Measurements from ENCODE around the gene SPRED1. TPM values are rescaled to one million over a fixed set of nuclear protein-coding genes. Genes with fewer than 3 reads are reported as not detected.
"Not testable (repeated sequence)": the region's sequence is repeated elsewhere in the genome, so short reads cannot be mapped to it uniquely, and the experiment has no call there.

Gene SPRED1
- total RNA-seq, 2 experiments from 2014 or later = 3.2 TPM

- peaks cover 18% of the 10 kb centered on the region for H3K4me1 Mint-ChIP-seq
- no peak for DNase-seq
- H3K9me3 Mint-ChIP-seq = no peaks in the 10 kb centered on the region
- H3K27ac Mint-ChIP-seq = no peak overlapping the region
- H3K36me3 Mint-ChIP-seq = no peaks in the 10 kb centered on the region
- peaks cover 5% of the 10 kb centered on the region for H3K27me3 Mint-ChIP-seq
- H3K4me3 Mint-ChIP-seq = no peak overlapping the region
Measured at GRCh38 chr15:38257676-38258075, 5.0 kb downstream of the SPRED1 start.

GRCh38 chr15:38259134-38259533 is 6.5 kb downstream of the SPRED1 start:
- no peak overlapping the region for H3K27ac Mint-ChIP-seq
- no peaks in the 10 kb centered on the region for H3K9me3 Mint-ChIP-seq
- H3K4me3 Mint-ChIP-seq = no peak overlapping the region
- no peaks in the 10 kb centered on the region for H3K36me3 Mint-ChIP-seq
- no peak for DNase-seq
- peaks cover 8% of the 10 kb centered on the region for H3K4me1 Mint-ChIP-seq
- H3K27me3 Mint-ChIP-seq = peaks cover 5% of the 10 kb centered on the region

- H3K4me3 Mint-ChIP-seq = no peak overlapping the region
- no peak overlapping the region for H3K27ac Mint-ChIP-seq
- H3K36me3 Mint-ChIP-seq = no peaks in the 10 kb centered on the region
- H3K4me1 Mint-ChIP-seq = no peaks in the 10 kb centered on the region
- H3K27me3 Mint-ChIP-seq = peaks cover 5% of the 10 kb centered on the region
- no peak for DNase-seq
- no peaks in the 10 kb centered on the region for H3K9me3 Mint-ChIP-seq
Measured at GRCh38 chr15:38260077-38260476, 7.4 kb downstream of the SPRED1 start.

GRCh38 chr15:38263251-38263650 is 10.6 kb downstream of the SPRED1 start:
- no peak for DNase-seq
- no peak overlapping the region for H3K4me3 Mint-ChIP-seq
- H3K27me3 Mint-ChIP-seq = no peaks in the 10 kb centered on the region

GRCh38 chr15:38263996-38264395 is 11.4 kb downstream of the SPRED1 start:
- H3K36me3 Mint-ChIP-seq = no peaks in the 10 kb centered on the region
- no peak overlapping the region for H3K27ac Mint-ChIP-seq
- no peaks in the 10 kb centered on the region for H3K4me1 Mint-ChIP-seq
- no peak for DNase-seq
- no peaks in the 10 kb centered on the region for H3K9me3 Mint-ChIP-seq
- no peak overlapping the region for H3K4me3 Mint-ChIP-seq
- no peaks in the 10 kb centered on the region for H3K27me3 Mint-ChIP-seq

More at GRCh38 chr15:38263251-38263650, 10.6 kb downstream of the SPRED1 start:
- H3K36me3 Mint-ChIP-seq = no peaks in the 10 kb centered on the region
- H3K4me1 Mint-ChIP-seq = no peaks in the 10 kb centered on the region
- H3K9me3 Mint-ChIP-seq = no peaks in the 10 kb centered on the region
- no peak overlapping the region for H3K27ac Mint-ChIP-seq

- Mint-ChIP-seq H3K9me3 (no peaks in the 10 kb centered on the region), H3K27ac (no peak overlapping the region), H3K27me3 (no peaks in the 10 kb centered on the region), H3K4me1 (no peaks in the 10 kb centered on the region), H3K4me3 (no peak overlapping the region), H3K36me3 (peaks cover 2% of the 10 kb centered on the region)
- no peak for DNase-seq
Measured at GRCh38 chr15:38266247-38266986, 13.8 kb downstream of the SPRED1 start.

GRCh38 chr15:38267421-38268022 is 14.9 kb downstream of the SPRED1 start:
- peaks cover 2% of the 10 kb centered on the region for H3K36me3 Mint-ChIP-seq
- no peak overlapping the region for H3K27ac Mint-ChIP-seq
- DNase-seq = no peak
- no peak overlapping the region for H3K4me3 Mint-ChIP-seq
- H3K27me3 Mint-ChIP-seq = no peaks in the 10 kb centered on the region
- no peaks in the 10 kb centered on the region for H3K4me1 Mint-ChIP-seq
- no peaks in the 10 kb centered on the region for H3K9me3 Mint-ChIP-seq

GRCh38 chr15:38271144-38271543 is 18.5 kb downstream of the SPRED1 start:
- no peak overlapping the region for H3K4me3 Mint-ChIP-seq
- H3K27ac Mint-ChIP-seq = no peak overlapping the region
- no peaks in the 10 kb centered on the region for H3K9me3 Mint-ChIP-seq
- peaks cover 5% of the 10 kb centered on the region for H3K27me3 Mint-ChIP-seq
- DNase-seq = no peak
- H3K36me3 Mint-ChIP-seq = peaks cover 2% of the 10 kb centered on the region
- H3K4me1 Mint-ChIP-seq = peaks cover 5% of the 10 kb centered on the region

- H3K4me1 Mint-ChIP-seq = peaks cover 5% of the 10 kb centered on the region
- H3K4me3 Mint-ChIP-seq = no peak overlapping the region
- no peak for DNase-seq
- H3K36me3 Mint-ChIP-seq = peaks cover 2% of the 10 kb centered on the region
- H3K27me3 Mint-ChIP-seq = peaks cover 5% of the 10 kb centered on the region
- no peak overlapping the region for H3K27ac Mint-ChIP-seq
- H3K9me3 Mint-ChIP-seq = no peaks in the 10 kb centered on the region
Measured at GRCh38 chr15:38271895-38272294, 19.3 kb downstream of the SPRED1 start.

GRCh38 chr15:38272431-38272830 is 19.8 kb downstream of the SPRED1 start:
- H3K27ac Mint-ChIP-seq, DNase-seq, H3K36me3 Mint-ChIP-seq, H3K9me3 Mint-ChIP-seq, H3K4me1 Mint-ChIP-seq, H3K4me3 Mint-ChIP-seq, H3K27me3 Mint-ChIP-seq: not testable (repeated sequence)

GRCh38 chr15:38274135-38274534 is 21.5 kb downstream of the SPRED1 start:
- peaks cover 5% of the 10 kb centered on the region for H3K4me1 Mint-ChIP-seq
- H3K4me3 Mint-ChIP-seq = no peak overlapping the region
- DNase-seq = no peak
- H3K9me3 Mint-ChIP-seq = no peaks in the 10 kb centered on the region
- H3K27me3 Mint-ChIP-seq = peaks cover 5% of the 10 kb centered on the region
- no peak overlapping the region for H3K27ac Mint-ChIP-seq
- H3K36me3 Mint-ChIP-seq = peaks cover 2% of the 10 kb centered on the region

- Mint-ChIP-seq H3K9me3 (no peaks in the 10 kb centered on the region), H3K36me3 (no peaks in the 10 kb centered on the region), H3K4me1 (peaks cover 9% of the 10 kb centered on the region), H3K27ac (no peak overlapping the region), H3K27me3 (peaks cover 7% of the 10 kb centered on the region), H3K4me3 (no peak overlapping the region)
- DNase-seq = no peak
Measured at GRCh38 chr15:38275959-38276358, 23.3 kb downstream of the SPRED1 start.

- H3K27ac Mint-ChIP-seq, H3K9me3 Mint-ChIP-seq, H3K4me3 Mint-ChIP-seq, DNase-seq, H3K36me3 Mint-ChIP-seq: not testable (repeated sequence)
- Mint-ChIP-seq H3K4me1 (peaks cover 12% of the 10 kb centered on the region), H3K27me3 (peaks cover 13% of the 10 kb centered on the region)
Measured at GRCh38 chr15:38277281-38277680, 24.6 kb downstream of the SPRED1 start.

GRCh38 chr15:38281031-38281430 is 28.4 kb downstream of the SPRED1 start:
- Mint-ChIP-seq H3K4me3 (no peak overlapping the region), H3K27me3 (peaks cover 17% of the 10 kb centered on the region), H3K4me1 (peaks cover 9% of the 10 kb centered on the region), H3K36me3 (no peaks in the 10 kb centered on the region), H3K27ac (no peak overlapping the region), H3K9me3 (no peaks in the 10 kb centered on the region)
- DNase-seq = no peak

GRCh38 chr15:38283010-38283409 is 30.4 kb downstream of the SPRED1 start:
- DNase-seq = no peak
- H3K4me1 Mint-ChIP-seq = peaks cover 9% of the 10 kb centered on the region
- H3K9me3 Mint-ChIP-seq = no peaks in the 10 kb centered on the region
- H3K27ac Mint-ChIP-seq = no peak overlapping the region
- no peak overlapping the region for H3K4me3 Mint-ChIP-seq
- H3K36me3 Mint-ChIP-seq = no peaks in the 10 kb centered on the region
- peaks cover 31% of the 10 kb centered on the region for H3K27me3 Mint-ChIP-seq

GRCh38 chr15:38285456-38285855 is 32.8 kb downstream of the SPRED1 start:
- H3K4me1 Mint-ChIP-seq = peaks cover 7% of the 10 kb centered on the region
- H3K27me3 Mint-ChIP-seq = peaks cover 36% of the 10 kb centered on the region
- DNase-seq = no peak
- no peak overlapping the region for H3K27ac Mint-ChIP-seq
- H3K9me3 Mint-ChIP-seq = no peaks in the 10 kb centered on the region
- H3K4me3 Mint-ChIP-seq = no peak overlapping the region
- no peaks in the 10 kb centered on the region for H3K36me3 Mint-ChIP-seq
